Gastroesophageal sphincter (tissue), 3 donors: ENCODE data around the gene MOCS3.

Source experiments
- CTCF ChIP-seq, 4 experiments: fragments of 200-600 bp in 2 of 4; fragments of 450-650 bp in 2 of 4; sonication (generic) in 1 of 4; IDR thresholded peaks; one replicate each; pipeline ENCODE4 v1.5.1; 2017 to 2019; ENCODE audit warnings: antibody characterized with exemption in 4 of 4, mild to moderate bottlenecking in 2 of 4, moderate library complexity in 2 of 4
- EP300 ChIP-seq: sonication (generic); formaldehyde crosslinking; IDR thresholded peaks from one replicate; pipeline ENCODE4 v1.6.1; 2017; ENCODE audit warnings: antibody characterized with exemption, mild to moderate bottlenecking
- POLR2A ChIP-seq, 2 donors: fragments of 450-650 bp; IDR thresholded peaks; one replicate each; pipeline ENCODE4 v1.6.1; 2017; ENCODE audit warnings: antibody characterized with exemption in 2 of 2, mild to moderate bottlenecking in 2 of 2, moderate library complexity in 1 of 2
- POLR2AphosphoS5 ChIP-seq: sonication (generic); formaldehyde crosslinking; IDR thresholded peaks from one replicate; pipeline ENCODE4 v1.6.1; 2017; ENCODE audit warnings: antibody characterized with exemption

- TF ChIP-seq CTCF (IDR thresholded peaks at IDR 0.05) (no peak), POLR2AphosphoS5 (no peak), EP300 (no peak), POLR2A (IDR thresholded peaks at IDR 0.05) (no peak)
Measured at GRCh38 chr20:50924261-50924920, 34.2 kb upstream of the MOCS3 start.
